Stimulated activated CD4-positive, alpha-beta T cell treated with anti-CD3 and anti-CD28 coated beads, Interleukin-2, amount 100 ng/mL, for 24 hours (primary cell): Measurements from ENCODE around the gene ZNF48.
"Not testable (repeated sequence)": the region's sequence is repeated elsewhere in the genome, so short reads cannot be mapped to it uniquely, and the experiment has no call there.

Experiments used
- DNase-seq, 2 donors: peaks; one replicate each; pipeline ENCODE4 v3.0.0-alpha.2; 2020

The ZNF48 gene

GRCh38 chr16:30378236-30379157 lies 16.7 kb upstream of the ZNF48 start:
- peak; percentile 99 to 100 for DNase-seq

- DNase-seq = no peak
Measured at GRCh38 chr16:30379158-30379783, 15.9 kb upstream of the ZNF48 start.

DNA sequence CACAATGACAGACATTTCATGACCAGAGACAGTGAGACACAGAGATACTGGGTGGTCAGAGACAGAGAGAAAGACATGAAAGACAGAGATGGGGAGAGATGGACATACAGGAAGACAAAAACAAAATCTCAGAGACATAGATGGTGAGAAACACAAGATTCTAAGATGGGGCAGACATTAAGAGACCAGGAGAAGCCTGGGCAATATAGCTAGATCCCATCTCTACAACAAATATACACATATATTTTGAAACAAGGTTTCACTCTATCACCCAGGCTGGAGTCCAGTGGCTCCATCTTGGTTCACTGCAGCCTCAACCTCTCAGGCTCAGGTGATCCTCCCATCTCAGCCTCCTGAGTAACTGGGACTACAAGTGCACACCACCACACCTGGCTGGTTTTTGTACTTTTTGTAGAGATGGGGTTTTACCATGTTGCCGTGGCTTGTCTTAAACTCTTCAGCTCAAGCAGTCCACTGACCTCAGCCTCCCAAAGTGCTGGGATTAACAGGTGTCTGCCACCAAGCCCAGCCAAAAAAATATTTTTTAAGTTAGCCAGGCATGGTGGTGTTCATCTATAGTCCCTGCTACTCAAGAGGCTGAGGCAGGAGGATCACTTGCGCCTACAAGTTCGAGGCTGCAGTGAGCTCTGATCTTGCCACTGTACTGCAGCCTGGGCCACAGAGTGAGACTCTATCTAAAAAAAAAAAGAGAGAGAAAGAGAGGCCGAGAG lies 15.0 kb upstream of the ZNF48 start:
- DNase-seq = no peak

- DNase-seq = no peak
Measured at GRCh38 chr16:30380803-30381208, 14.4 kb upstream of the ZNF48 start.

DNA sequence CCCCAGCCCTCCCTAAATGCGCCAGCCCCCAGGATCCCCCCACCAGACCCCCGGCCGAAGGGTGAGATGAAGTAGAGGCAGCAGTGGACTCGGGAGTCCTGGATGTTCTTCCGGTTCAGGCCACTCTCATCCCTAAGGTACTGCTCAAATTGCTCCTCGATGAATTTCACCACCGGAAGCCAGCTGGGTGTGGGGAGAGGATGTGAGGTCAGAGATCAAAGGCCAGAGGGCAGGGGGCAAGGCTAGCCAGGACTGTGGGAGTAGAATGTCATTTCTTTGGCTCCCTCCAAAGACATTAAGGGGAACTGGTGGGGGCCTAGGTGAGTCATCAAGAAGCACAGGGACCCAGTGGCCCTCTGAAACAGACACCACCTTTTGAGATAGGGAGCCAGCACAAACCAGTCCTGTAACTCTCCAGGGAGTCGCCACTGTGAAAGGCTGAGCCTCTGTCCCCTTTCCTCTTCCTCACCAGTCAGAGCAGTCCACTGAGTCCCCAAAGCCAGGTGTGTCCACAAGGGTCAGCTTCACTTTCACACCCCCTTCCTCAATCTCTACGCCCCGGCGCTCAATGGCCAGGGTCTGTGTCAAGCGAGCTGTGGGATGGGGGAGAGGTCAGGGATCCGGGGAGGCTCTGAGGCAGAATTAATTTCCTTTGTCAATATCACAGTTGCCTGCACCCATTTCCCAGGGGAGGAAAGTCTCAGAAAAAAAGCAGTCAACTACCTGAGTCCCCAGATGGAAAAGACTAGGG lies 13.8 kb upstream of the ZNF48 start:
- DNase-seq = peak in 1 of 2 donors; percentile 52

GRCh38 chr16:30382111-30382881 lies 12.9 kb upstream of the ZNF48 start, which contains the start of gene SEPTIN1:
TSS of gene SEPTIN1 (minus strand) at chr16:30382561. CDS start at chr16:30382542, 19 bp downstream.
- DNase-seq = peak; percentile 77 to 80

DNA sequence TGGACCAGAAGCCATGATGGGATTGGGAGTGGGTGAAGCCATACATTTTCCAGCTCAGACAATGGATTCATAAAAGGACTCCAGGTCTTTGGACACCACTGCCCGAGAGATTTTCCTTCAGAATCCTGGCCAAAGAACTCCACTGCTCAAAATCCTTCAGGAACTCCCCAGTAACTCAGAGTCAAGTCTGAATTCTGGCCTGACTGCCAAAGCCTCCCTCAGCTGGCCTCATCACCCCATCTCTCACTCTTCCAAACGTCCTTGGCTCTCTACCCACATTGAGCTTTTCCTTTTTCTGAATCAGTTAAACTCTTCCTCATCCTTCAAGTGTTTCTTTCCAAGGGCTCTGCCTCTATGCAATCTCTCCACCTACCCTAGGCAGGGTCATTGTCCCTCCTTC lies 11.7 kb upstream of the ZNF48 start:
- no peak for DNase-seq

DNA sequence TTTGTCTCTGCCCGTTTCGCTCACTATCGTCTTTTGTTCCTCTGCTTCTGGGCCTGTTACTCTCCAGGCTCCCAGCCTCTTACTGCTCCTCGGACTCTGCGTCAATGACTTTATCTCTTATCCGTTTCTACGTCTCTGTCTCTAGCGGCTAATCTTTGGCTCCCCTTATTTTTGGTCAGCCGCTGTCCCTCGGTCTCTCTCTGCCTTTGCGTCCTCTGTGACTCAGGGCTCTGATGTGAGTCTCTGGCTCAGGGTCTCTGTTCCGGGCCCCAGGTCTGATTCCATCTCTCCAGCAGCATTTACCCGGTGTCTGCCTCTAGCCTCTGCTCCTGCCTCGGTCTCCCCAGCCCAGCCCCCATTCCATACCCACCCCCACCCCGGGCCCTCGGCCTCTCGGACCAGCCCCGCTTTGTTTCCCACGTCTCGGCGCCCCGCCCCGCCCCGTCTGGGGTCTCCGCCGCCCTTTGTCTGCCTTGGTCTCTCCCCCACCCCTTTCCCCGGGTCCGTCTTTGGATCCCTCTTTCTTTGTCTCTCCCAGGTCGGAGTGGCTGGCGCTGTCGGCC lies 547 bp upstream of the ZNF48 start:
- no peak for DNase-seq

GRCh38 chr16:30395992-30396585 lies 869 bp downstream of the ZNF48 start:
- no peak for DNase-seq

DNA sequence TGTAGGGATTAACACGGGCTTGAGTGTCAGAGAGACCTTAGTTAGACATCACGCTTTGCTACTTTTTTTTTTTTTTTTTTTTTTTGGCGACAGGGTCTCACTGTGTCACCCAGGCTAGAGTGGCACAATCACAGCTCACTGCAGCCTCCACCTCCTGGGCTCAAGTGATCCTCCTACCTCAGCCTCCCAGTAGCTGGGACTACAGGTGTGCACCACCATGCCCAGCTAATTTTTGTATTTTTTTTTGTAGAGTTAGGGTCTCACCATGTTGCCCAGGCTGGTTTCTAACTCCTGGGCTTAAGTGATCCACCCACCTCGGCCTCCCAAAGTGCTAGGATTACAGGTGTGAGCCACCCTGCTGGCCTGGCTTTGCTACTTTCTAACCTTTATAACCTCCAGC lies 1.4 kb downstream of the ZNF48 start:
- not testable (repeated sequence) for DNase-seq

DNA sequence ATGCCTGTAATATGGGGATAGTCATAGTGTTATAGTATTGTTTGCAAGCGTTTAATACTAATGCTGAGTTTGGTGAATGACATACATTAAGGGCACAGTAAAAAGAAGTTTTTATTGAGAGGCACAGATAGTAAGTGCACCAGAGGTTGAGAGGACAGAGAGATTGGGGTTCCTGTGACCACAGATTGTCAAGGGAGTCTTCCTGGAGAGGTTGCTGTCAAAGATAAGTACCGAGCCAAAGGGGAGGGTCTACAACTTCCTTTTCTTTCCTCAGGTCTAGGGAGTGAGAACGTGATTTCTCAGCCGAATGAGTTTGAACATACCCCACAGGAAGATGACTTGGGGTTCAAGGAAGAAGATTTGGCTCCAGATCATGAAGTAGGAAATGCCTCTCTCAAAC lies 1.8 kb downstream of the ZNF48 start:
- DNase-seq = no peak

GRCh38 chr16:30397776-30398660 lies 2.8 kb downstream of the ZNF48 start:
- DNase-seq = no peak

DNA sequence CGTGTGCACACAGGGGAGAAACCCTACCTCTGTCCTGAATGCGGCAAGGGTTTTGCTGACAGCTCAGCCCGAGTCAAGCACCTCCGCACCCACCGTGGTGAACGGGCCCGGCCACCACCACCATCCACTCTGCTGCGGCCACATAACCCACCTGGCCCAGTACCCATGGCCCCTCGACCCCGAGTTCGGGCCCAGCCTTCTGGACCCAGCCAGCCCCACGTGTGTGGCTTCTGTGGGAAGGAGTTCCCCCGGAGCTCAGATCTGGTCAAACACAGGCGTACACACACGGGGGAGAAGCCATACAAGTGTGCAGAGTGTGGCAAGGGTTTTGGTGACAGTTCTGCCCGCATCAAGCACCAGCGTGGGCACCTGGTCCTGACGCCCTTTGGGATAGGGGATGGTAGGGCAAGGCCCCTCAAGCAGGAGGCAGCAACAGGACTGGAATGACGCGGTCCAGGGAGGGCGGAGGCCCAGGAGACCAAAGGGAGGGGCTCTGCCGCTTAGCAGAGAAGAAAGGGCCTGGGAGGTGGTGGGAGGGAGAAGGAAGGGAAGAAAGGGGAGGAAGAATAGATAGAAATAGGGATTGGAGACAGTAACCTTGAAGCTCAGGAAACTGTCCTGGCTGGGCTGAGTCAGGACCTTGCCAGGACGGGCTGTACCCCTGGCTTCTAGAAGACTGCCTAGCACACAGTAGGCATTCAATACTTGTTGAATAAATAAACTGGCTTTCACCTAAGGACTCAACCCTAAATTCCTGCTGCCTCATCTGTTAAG lies 3.6 kb downstream of the ZNF48 start:
- DNase-seq = no peak

DNA sequence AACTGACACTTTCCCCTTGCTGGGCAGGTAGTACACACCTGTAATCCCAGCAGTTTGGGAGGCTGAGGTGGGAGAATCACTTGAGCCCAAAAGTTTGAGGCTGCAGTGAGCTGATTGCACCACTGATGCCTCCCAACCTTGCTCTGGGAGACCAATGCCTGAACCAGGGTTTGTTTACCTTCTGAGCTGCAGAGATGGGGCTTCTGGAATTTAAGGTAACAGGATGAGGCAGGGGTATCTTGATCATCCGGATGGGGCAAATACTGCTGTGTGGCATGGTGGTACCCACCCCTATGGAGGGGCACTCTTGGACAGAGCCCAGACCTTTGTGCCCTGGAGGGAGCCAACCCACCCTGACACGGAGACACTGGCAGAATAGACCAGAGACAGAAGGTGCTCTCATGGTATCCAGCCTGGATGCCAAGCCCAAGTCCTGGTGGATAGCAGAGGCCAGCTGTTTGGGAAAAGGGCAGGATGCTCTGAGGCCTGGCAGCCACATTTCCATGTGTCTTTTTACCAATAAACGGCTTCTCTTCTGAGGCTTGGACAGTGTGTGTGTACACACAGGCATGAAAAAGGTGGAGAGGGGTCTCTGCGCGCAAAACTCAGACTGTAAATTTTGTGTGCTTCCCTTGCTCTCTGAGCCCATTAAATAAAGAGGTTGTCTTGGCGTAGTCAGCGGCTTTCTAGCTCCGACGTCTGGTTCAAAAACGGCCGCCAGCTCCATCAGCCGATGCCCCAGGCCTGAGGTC lies 4.4 kb downstream of the ZNF48 start:
- DNase-seq = no peak

- no peak for DNase-seq
Measured at GRCh38 chr16:30401768-30402425, 6.7 kb downstream of the ZNF48 start.

- no peak for DNase-seq
Measured at GRCh38 chr16:30406795-30407101, 11.5 kb downstream of the ZNF48 start.

DNA sequence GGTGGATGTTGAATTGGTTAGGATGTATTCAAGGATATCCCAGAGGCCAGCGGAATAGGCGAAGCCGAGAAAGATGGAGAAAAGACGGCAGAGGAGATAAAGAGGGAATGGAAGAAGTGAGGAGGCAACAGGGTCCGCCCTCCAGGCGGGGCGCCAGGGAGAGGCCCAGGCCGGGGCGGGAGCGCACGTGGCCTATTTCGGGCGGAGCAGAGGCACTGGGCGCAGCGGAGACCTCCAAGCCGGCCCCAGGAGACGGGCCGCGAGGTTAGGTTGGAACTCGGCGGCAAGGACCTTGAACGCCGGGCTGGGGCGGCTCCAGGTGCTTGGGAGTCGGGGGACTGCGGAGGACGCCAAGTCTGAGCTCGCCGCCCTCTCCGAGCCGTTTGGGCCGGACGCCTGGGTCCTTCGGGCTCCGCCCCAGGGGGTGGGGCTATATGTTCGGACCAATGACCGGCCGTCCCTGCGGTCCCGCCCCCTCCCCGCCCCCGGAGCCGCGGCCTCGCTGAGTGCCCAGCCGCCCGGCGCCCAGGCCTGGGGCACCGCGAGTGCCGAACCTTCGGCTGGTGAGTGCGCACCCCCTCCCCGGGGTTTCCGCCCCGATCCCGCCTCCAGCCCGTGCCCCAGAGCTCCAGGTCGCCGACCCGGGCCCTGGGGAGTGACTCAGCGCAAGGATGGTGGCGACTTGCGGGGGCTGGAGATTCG lies 12.0 kb downstream of the ZNF48 start, which contains the start of gene ZNF771:
Gene ZNF771 (plus strand): TSS at position 505 of the 702 bp plus-strand sequence. CDS start 448 bp downstream, outside the sequence.
- peak; percentile 96 to 98 for DNase-seq
